HG03045 (cell line): ENCODE results near the gene GPR141.
A peak's percentile ranks its signal among the peaks of the same experiment; 100 is the strongest.
"Not testable (repeated sequence)": the region's sequence is repeated elsewhere in the genome, so short reads cannot be mapped to it uniquely, and the experiment has no call there.

Experiments used
- ATAC-seq: cut with Tn5 transposase; IDR thresholded peaks from one replicate; pipeline ENCODE4 v1.9.1; 2021; ENCODE audit warnings: mild to moderate bottlenecking, moderate library complexity; ENCODE audit not compliant: unreplicated experiment

GPR141 gene

GRCh38 chr7:37686556-37687345 is 3.2 kb downstream of the GPR141 start:
- no peak for ATAC-seq

DNA sequence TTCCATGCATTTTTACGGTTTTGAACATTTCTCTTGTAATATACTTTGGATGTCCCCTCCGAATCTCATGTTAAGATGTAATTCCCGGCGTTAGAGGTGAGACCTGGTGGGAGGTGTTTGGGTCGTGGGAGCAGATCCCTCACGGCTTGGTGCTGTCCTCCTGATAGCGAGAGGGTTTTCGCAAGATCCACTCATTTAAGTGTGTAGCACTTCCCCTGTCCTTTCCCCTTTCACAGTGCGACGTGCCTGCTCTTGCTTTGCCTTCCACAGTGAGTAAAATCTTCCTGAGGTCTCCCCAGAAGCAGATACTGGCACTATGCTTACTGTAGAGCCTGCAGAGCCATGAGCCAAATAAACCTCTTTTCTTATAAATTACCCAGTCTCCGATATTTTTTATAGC is 6.6 kb downstream of the GPR141 start:
- ATAC-seq, result no peak

DNA sequence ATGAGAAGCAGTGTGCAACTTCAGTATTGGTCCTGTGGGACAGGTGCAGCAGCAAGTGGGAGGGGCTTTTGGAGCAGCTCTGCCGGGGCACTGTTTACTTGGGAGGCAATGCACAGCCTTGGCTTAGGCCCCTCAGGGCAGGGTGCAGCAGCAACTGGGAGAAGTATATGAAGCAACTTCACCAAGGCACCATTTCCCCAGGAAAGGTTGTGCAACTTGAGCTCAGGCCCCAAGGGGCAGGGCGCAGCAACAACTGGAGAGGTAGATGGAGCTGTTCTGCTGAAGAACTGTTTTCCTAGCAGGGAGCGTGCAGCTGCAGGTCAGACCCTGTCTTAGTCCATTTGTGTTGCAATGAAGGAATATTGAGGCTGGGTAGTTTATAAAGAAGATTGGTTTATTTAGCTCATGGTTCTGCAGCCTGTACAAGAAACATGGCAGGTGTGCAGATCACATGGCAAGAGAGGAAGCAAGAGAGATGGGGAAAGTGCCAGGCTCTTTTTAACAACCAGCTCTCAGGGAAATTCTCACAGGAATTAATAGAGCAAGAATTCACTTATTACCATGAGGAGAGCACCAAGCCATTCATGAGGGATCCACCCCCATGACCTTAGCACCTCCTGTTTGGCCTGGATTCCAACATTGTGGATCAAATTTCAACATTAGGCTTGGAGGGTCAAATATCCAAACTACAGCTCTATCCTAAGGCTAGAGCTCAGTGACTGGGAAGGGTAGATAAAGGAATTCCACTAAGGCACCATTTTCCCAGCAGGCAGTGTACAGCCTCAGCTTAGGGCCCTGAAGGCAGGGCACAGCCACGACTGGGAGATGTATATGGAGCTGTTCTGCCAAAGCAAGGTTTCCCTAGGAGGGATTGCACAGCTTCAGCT is 10.9 kb downstream of the GPR141 start:
- no peak for ATAC-seq

- ATAC-seq, result no peak
These were observed 14.7 kb downstream of the GPR141 start for GRCh38 chr7:37698276-37698675.

- no peak for ATAC-seq
These were observed 15.2 kb downstream of the GPR141 start for GRCh38 chr7:37698782-37699181.

DNA sequence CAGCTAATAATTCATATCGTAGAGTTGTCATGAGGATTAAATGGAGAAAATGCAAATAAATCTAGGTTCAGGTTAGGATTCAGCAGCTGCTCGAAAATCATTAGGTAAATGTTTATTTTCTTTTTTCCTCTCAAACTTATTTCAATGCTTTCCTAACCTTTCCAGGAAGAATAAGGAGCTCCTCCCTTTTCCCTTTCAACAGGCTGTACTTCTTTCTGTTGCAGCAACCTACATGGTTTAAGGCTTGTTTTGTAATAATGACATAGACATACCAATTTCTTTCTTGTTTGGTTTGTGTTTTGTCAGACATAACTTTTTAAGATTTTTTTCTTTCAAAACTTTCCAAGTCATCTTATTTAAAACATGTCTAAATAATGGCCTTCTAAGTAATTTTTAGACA is 18.2 kb downstream of the GPR141 start:
- ATAC-seq, result no peak

GRCh38 chr7:37703361-37703760 is 19.8 kb downstream of the GPR141 start:
- ATAC-seq, result no peak

- ATAC-seq, result not testable (repeated sequence)
These were observed 20.8 kb downstream of the GPR141 start for GRCh38 chr7:37704328-37704833.

DNA sequence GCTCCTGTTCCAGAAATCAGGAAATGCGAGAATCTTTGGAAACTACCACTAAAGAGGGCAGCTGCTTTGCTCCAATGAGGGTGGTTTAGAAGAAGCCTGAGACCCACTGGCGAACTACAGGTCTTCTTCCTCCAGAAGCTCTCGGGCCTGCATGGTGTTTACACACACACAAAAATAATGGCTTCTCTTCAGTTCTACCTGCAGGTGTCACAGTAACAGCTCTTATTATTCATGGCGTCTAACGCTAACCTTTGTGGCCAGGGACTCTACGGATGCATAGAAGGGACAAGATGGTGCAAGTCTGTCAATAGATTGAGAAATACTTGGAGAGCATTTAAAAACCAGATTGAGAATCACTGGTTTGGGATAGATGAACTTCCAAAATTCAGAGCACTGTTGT is 22.4 kb downstream of the GPR141 start:
- no peak for ATAC-seq

DNA sequence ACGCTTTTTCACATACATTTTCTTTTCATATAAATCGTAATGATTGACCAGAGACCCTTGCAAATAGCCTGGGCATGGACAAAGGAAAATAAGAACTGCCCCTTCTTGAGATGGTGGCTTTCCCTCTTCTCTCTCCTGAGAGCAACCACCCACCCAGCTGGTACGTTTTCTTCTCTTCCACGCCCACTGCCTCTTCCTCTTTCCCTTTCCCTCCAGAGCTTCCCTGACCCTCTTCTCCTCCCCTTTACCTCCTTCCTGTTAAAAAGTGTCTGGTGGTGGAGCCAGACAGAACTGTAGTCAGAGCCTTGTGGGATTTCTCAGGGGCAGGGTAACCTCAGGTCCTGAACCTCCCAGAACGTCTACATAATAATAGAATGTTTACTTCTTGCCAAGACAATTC is 23.2 kb downstream of the GPR141 start:
- ATAC-seq, result no peak

DNA sequence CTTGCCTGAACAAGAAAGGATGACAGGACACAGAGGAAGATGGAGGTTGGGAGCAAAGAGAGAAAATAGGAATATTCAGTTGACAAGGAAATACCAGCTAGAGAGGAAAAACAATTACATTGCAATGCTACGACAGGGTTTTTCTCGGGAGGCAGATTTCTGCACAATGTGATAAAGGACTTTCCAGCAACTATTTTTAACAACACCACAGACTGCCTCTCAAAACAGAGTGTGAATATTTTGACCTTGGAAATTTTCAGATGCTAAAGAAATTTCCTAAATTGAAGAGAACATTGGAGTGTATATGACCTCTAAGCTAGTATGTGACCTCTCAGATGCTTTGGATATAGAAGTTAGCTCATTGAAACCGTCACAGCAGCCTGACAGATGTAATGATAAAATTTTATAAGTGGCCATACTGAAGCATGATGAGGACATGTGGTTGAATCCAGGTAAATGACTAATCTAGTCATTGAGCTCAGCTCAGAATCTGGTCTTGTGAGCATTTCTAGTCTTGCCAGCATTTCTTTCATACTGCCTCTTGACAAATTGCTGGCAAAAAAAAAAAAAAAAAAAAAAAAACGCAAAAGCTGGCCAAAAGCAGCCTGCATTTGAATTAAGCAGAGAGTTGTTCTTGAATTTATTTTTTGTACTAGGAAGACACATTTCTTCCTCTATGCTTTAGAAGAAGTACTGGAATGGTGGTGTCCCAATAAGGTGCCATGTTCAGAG is 24.4 kb downstream of the GPR141 start:
- no peak for ATAC-seq

GRCh38 chr7:37709631-37710509 is 26.3 kb downstream of the GPR141 start:
- ATAC-seq, result peak; percentile 95

GRCh38 chr7:37713613-37714012 is 30.0 kb downstream of the GPR141 start:
- ATAC-seq, result no peak

GRCh38 chr7:37714606-37715005 is 31.0 kb downstream of the GPR141 start:
- ATAC-seq, result no peak

GRCh38 chr7:37718585-37718984 is 35.0 kb downstream of the GPR141 start:
- ATAC-seq, result no peak

DNA sequence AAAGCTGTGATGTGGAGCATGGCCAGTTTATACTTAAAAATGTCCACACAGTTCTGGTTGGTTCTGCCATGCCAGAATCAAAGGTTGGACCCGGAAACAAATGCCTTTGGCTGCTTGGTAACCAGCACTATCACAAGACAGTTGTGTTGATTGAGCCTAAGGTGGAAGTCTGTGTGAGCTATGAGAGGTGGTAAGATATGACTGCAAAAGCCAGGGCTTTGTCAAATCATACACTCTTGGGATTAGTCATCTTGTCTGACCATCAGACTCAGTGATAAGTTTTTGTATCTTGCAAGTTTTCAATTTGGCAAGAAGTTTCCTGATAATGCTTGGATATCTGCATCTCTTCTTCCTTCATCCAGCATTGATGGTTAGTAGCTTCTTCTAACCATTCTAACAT is 35.5 kb downstream of the GPR141 start:
- peak; percentile 97 for ATAC-seq

- ATAC-seq, result no peak
These were observed 41.2 kb downstream of the GPR141 start for GRCh38 chr7:37724732-37725131.

- ATAC-seq, result no peak
These were observed 42.5 kb downstream of the GPR141 start for GRCh38 chr7:37726016-37726415.

DNA sequence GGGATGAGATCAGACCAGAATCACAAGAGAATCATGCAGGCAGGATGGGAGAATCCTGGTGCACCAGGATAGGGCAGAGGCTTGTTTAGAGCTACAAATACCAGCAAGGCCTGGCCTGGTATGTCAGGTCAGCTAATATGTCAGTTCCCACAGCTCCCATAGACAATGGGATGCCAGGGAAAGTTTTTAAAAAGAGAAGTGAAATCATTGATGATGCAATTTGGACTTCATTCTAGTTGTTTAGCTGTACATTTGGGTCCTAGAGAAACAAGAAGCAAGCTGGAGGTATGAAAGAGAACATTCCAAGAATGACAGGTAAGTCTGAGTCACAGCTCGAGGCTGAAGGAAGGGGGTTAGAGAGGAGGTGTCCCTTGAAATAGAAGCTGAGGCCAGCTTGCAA is 45.2 kb downstream of the GPR141 start:
- ATAC-seq, result peak; percentile 72

GRCh38 chr7:37729181-37729580 is 45.6 kb downstream of the GPR141 start:
- peak; percentile 10 for ATAC-seq
